ENCODE measurements around the gene SNX13.

Gene SNX13

GRCh38 chr7:17807242-17807641 lies 133.1 kb downstream of the SNX13 start:
- Histone ChIP-seq H3K9me3 (ENCODE audit: control insufficient read depth in 2 of 2, low read length in 2 of 2) (no peaks in the 10 kb centered on the region), H3K4me1 (ENCODE audit: control insufficient read depth in 2 of 2, insufficient read depth in 2 of 2, low read length in 2 of 2) (no peaks in the 10 kb centered on the region), H3K4me3 (ENCODE audit: low read length in 2 of 2) (no peak overlapping the region), H3K9ac (ENCODE audit: low read depth in 1 of 2, low read length in 2 of 2) (no peak overlapping the region), H3K27ac (ENCODE audit: low read depth in 2 of 2, low read length in 2 of 2) (no peak overlapping the region), H3K36me3 (ENCODE audit: control insufficient read depth in 2 of 2, insufficient read depth in 2 of 2, low read length in 2 of 2) (peaks cover 7 to 15% of the 10 kb centered on the region in 2 donors), H3K27me3 (ENCODE audit: control insufficient read depth in 2 of 2, insufficient read depth in 2 of 2, low read length in 2 of 2) (no peaks in the 10 kb centered on the region)

- Histone ChIP-seq H3K27me3 (ENCODE audit: control insufficient read depth in 2 of 2, insufficient read depth in 2 of 2, low read length in 2 of 2) (no peaks in the 10 kb centered on the region), H3K36me3 (ENCODE audit: control insufficient read depth in 2 of 2, insufficient read depth in 2 of 2, low read length in 2 of 2) (peaks cover 7 to 15% of the 10 kb centered on the region in 2 donors), H3K9ac (ENCODE audit: low read depth in 1 of 2, low read length in 2 of 2) (no peak overlapping the region), H3K27ac (ENCODE audit: low read depth in 2 of 2, low read length in 2 of 2) (no peak overlapping the region), H3K9me3 (ENCODE audit: control insufficient read depth in 2 of 2, low read length in 2 of 2) (no peaks in the 10 kb centered on the region), H3K4me3 (ENCODE audit: low read length in 2 of 2) (no peak overlapping the region), H3K4me1 (ENCODE audit: control insufficient read depth in 2 of 2, insufficient read depth in 2 of 2, low read length in 2 of 2) (no peaks in the 10 kb centered on the region)
These were observed 133.7 kb downstream of the SNX13 start for GRCh38 chr7:17806631-17807030.

- no peaks in the 10 kb centered on the region for H3K4me1 ChIP-seq (ENCODE audit: control insufficient read depth in 2 of 2, insufficient read depth in 2 of 2, low read length in 2 of 2)
- H3K27ac ChIP-seq (ENCODE audit: low read depth in 2 of 2, low read length in 2 of 2) = no peak overlapping the region
- peaks cover 33 to 35% of the 10 kb centered on the region in 2 donors for H3K36me3 ChIP-seq (ENCODE audit: control insufficient read depth in 2 of 2, insufficient read depth in 2 of 2, low read length in 2 of 2)
- no peak overlapping the region for H3K9ac ChIP-seq (ENCODE audit: low read depth in 1 of 2, low read length in 2 of 2)
- no peak overlapping the region for H3K4me3 ChIP-seq (ENCODE audit: low read length in 2 of 2)
- no peaks in the 10 kb centered on the region for H3K27me3 ChIP-seq (ENCODE audit: control insufficient read depth in 2 of 2, insufficient read depth in 2 of 2, low read length in 2 of 2)
- H3K9me3 ChIP-seq (ENCODE audit: control insufficient read depth in 2 of 2, low read length in 2 of 2) = no peaks in the 10 kb centered on the region
These were observed 138.2 kb downstream of the SNX13 start for GRCh38 chr7:17802056-17802455.

- Histone ChIP-seq H3K27me3 (ENCODE audit: control insufficient read depth in 2 of 2, insufficient read depth in 2 of 2, low read length in 2 of 2) (no peaks in the 10 kb centered on the region), H3K4me1 (ENCODE audit: control insufficient read depth in 2 of 2, insufficient read depth in 2 of 2, low read length in 2 of 2) (no peaks in the 10 kb centered on the region), H3K9me3 (ENCODE audit: control insufficient read depth in 2 of 2, low read length in 2 of 2) (no peaks in the 10 kb centered on the region), H3K9ac (ENCODE audit: low read depth in 1 of 2, low read length in 2 of 2) (no peak overlapping the region), H3K27ac (ENCODE audit: low read depth in 2 of 2, low read length in 2 of 2) (no peak overlapping the region), H3K36me3 (ENCODE audit: control insufficient read depth in 2 of 2, insufficient read depth in 2 of 2, low read length in 2 of 2) (peaks cover 12 to 25% of the 10 kb centered on the region in 2 donors), H3K4me3 (ENCODE audit: low read length in 2 of 2) (no peak overlapping the region)
These were observed 148.0 kb downstream of the SNX13 start for GRCh38 chr7:17792075-17792936.

GRCh38 chr7:17787257-17787656 lies 153.0 kb downstream of the SNX13 start:
- no peaks in the 10 kb centered on the region for H3K4me1 ChIP-seq (ENCODE audit: control insufficient read depth in 2 of 2, insufficient read depth in 2 of 2, low read length in 2 of 2)
- no peaks in the 10 kb centered on the region for H3K27me3 ChIP-seq (ENCODE audit: control insufficient read depth in 2 of 2, insufficient read depth in 2 of 2, low read length in 2 of 2)
- H3K36me3 ChIP-seq (ENCODE audit: control insufficient read depth in 2 of 2, insufficient read depth in 2 of 2, low read length in 2 of 2) = no peaks in the 10 kb centered on the region
- H3K9me3 ChIP-seq (ENCODE audit: control insufficient read depth in 2 of 2, low read length in 2 of 2) = no peaks in the 10 kb centered on the region
- no peak overlapping the region for H3K27ac ChIP-seq (ENCODE audit: low read depth in 2 of 2, low read length in 2 of 2)
- H3K9ac ChIP-seq (ENCODE audit: low read depth in 1 of 2, low read length in 2 of 2) = no peak overlapping the region
- no peak overlapping the region for H3K4me3 ChIP-seq (ENCODE audit: low read length in 2 of 2)

- Histone ChIP-seq H3K9me3 (ENCODE audit: control insufficient read depth in 2 of 2, low read length in 2 of 2) (no peaks in the 10 kb centered on the region), H3K9ac (ENCODE audit: low read depth in 1 of 2, low read length in 2 of 2) (no peak overlapping the region), H3K27me3 (ENCODE audit: control insufficient read depth in 2 of 2, insufficient read depth in 2 of 2, low read length in 2 of 2) (no peaks in the 10 kb centered on the region), H3K4me3 (ENCODE audit: low read length in 2 of 2) (no peak overlapping the region), H3K4me1 (ENCODE audit: control insufficient read depth in 2 of 2, insufficient read depth in 2 of 2, low read length in 2 of 2) (no peaks in the 10 kb centered on the region), H3K27ac (ENCODE audit: low read depth in 2 of 2, low read length in 2 of 2) (no peak overlapping the region), H3K36me3 (ENCODE audit: control insufficient read depth in 2 of 2, insufficient read depth in 2 of 2, low read length in 2 of 2) (no peaks in the 10 kb centered on the region)
These were observed 153.9 kb downstream of the SNX13 start for GRCh38 chr7:17786314-17786852.

DNA sequence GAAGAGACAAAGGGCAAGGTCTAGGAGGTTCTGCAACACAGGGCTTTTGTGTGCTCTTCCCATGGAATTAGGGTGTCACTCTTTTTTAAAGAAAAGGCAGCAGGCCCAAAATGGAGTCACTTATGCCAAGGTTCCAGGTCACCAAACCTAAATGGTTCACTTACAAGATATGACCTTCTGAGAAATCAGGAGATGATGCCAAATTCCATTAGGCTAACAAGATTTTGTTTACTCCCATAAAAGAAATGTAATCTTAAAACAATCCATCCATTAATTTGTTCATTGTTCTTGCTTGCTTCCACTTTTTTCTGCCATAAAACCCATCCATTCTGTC lies 158.1 kb downstream of the SNX13 start:
- H3K9ac ChIP-seq (ENCODE audit: low read depth in 1 of 2, low read length in 2 of 2) = no peak overlapping the region
- H3K4me3 ChIP-seq (ENCODE audit: low read length in 2 of 2) = no peak overlapping the region
- no peaks in the 10 kb centered on the region for H3K4me1 ChIP-seq (ENCODE audit: control insufficient read depth in 2 of 2, insufficient read depth in 2 of 2, low read length in 2 of 2)
- no peaks in the 10 kb centered on the region for H3K27me3 ChIP-seq (ENCODE audit: control insufficient read depth in 2 of 2, insufficient read depth in 2 of 2, low read length in 2 of 2)
- no peak overlapping the region for H3K27ac ChIP-seq (ENCODE audit: low read depth in 2 of 2, low read length in 2 of 2)
- no peaks in the 10 kb centered on the region for H3K36me3 ChIP-seq (ENCODE audit: control insufficient read depth in 2 of 2, insufficient read depth in 2 of 2, low read length in 2 of 2)
- H3K9me3 ChIP-seq (ENCODE audit: control insufficient read depth in 2 of 2, low read length in 2 of 2) = no peaks in the 10 kb centered on the region

GRCh38 chr7:17781491-17782215 lies 158.6 kb downstream of the SNX13 start:
- no peak overlapping the region for H3K9ac ChIP-seq (ENCODE audit: low read depth in 1 of 2, low read length in 2 of 2)
- H3K4me3 ChIP-seq (ENCODE audit: low read length in 2 of 2) = no peak overlapping the region
- H3K27ac ChIP-seq (ENCODE audit: low read depth in 2 of 2, low read length in 2 of 2) = no peak overlapping the region
- H3K4me1 ChIP-seq (ENCODE audit: control insufficient read depth in 2 of 2, insufficient read depth in 2 of 2, low read length in 2 of 2) = no peaks in the 10 kb centered on the region
- no peaks in the 10 kb centered on the region for H3K36me3 ChIP-seq (ENCODE audit: control insufficient read depth in 2 of 2, insufficient read depth in 2 of 2, low read length in 2 of 2)
- no peaks in the 10 kb centered on the region for H3K9me3 ChIP-seq (ENCODE audit: control insufficient read depth in 2 of 2, low read length in 2 of 2)
- H3K27me3 ChIP-seq (ENCODE audit: control insufficient read depth in 2 of 2, insufficient read depth in 2 of 2, low read length in 2 of 2) = no peaks in the 10 kb centered on the region

GRCh38 chr7:17779381-17779780 lies 160.9 kb downstream of the SNX13 start:
- no peaks in the 10 kb centered on the region for H3K36me3 ChIP-seq (ENCODE audit: control insufficient read depth in 2 of 2, insufficient read depth in 2 of 2, low read length in 2 of 2)
- H3K4me1 ChIP-seq (ENCODE audit: control insufficient read depth in 2 of 2, insufficient read depth in 2 of 2, low read length in 2 of 2) = no peaks in the 10 kb centered on the region
- no peak overlapping the region for H3K4me3 ChIP-seq (ENCODE audit: low read length in 2 of 2)
- H3K9ac ChIP-seq (ENCODE audit: low read depth in 1 of 2, low read length in 2 of 2) = no peak overlapping the region
- H3K27ac ChIP-seq (ENCODE audit: low read depth in 2 of 2, low read length in 2 of 2) = no peak overlapping the region
- H3K9me3 ChIP-seq (ENCODE audit: control insufficient read depth in 2 of 2, low read length in 2 of 2) = no peaks in the 10 kb centered on the region
- H3K27me3 ChIP-seq (ENCODE audit: control insufficient read depth in 2 of 2, insufficient read depth in 2 of 2, low read length in 2 of 2) = no peaks in the 10 kb centered on the region

DNA sequence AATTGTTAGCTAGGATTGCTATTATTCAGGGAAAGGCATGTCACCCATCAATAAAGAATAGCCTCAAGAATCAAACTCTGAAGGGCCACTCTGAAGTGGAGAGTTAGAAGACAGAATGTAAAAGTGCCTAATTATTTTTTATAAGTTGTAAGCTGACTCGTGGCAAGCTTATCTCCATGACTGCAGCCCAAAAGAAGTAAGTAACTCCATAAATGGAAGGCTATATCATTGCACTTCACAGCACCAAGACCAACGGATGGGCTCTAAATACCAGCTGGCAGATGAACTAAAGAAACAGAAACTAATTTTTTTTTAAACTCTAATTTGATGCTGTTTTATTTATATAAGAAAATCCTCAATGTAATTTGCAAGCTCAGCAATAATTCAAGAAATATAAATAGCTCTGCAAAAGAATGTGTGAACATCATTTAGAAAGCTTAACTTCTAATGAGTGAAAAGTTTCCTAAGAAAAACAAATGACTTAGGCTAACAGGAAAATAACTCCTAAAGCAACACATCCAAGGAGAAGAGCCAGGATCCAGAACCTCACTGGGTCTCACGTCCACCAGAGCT lies 165.5 kb downstream of the SNX13 start:
- Histone ChIP-seq H3K27me3 (ENCODE audit: control insufficient read depth in 2 of 2, insufficient read depth in 2 of 2, low read length in 2 of 2) (no peaks in the 10 kb centered on the region), H3K36me3 (ENCODE audit: control insufficient read depth in 2 of 2, insufficient read depth in 2 of 2, low read length in 2 of 2) (no peaks in the 10 kb centered on the region), H3K4me1 (ENCODE audit: control insufficient read depth in 2 of 2, insufficient read depth in 2 of 2, low read length in 2 of 2) (peaks cover 0 to 2% of the 10 kb centered on the region in 2 donors), H3K27ac (ENCODE audit: low read depth in 2 of 2, low read length in 2 of 2) (no peak overlapping the region), H3K4me3 (ENCODE audit: low read length in 2 of 2) (no peak overlapping the region), H3K9ac (ENCODE audit: low read depth in 1 of 2, low read length in 2 of 2) (no peak overlapping the region), H3K9me3 (ENCODE audit: control insufficient read depth in 2 of 2, low read length in 2 of 2) (no peaks in the 10 kb centered on the region)
